K562 (cell line): ENCODE measurements around the gene HPD. TPM values are rescaled to one million over a fixed set of nuclear protein-coding genes. Genes with fewer than 3 reads are reported as not detected.

Experiments used
- CBX1 ChIP-seq: sonication (generic); IDR thresholded peaks from 2 replicates; pipeline ENCODE4 v1.6.1; 2016; ENCODE audit warnings: antibody characterized with exemption, low read depth, mild to moderate bottlenecking
- CEBPG ChIP-seq, 3 experiments: fragments of 200-800 bp in 1 of 3; sonication (Bioruptor generic) in 1 of 3; sonication (generic) in 1 of 3; formaldehyde crosslinking in 1 of 3; IDR thresholded peaks in 2 of 3; conservative IDR thresholded peaks in 1 of 3; 2 replicates each; pipeline versions ENCODE4 v1.6.1 to v1.8.0; 2016 to 2022; ENCODE audit warnings: missing compliant biosample characterization in 2 of 3, missing genetic modification characterization in 2 of 3, mild to moderate bottlenecking in 1 of 3, missing genetic modification reagents in 1 of 3
- DEAF1 ChIP-seq: fragments of 450-650 bp; formaldehyde crosslinking; IDR thresholded peaks from 2 replicates; pipeline ENCODE4 v1.4.0; 2020; ENCODE audit warnings: mild to moderate bottlenecking, moderate library complexity
- DNMT1 ChIP-seq: fragments of 450-650 bp; IDR thresholded peaks from 2 replicates; pipeline ENCODE4 v1.6.1; 2016; ENCODE audit warnings: antibody characterized with exemption, mild to moderate bottlenecking
- FOXJ2 ChIP-seq: fragments of 200-800 bp; sonication (Bioruptor generic); IDR thresholded peaks from 2 replicates; pipeline ENCODE4 v1.6.1; 2016; ENCODE audit warnings: missing genetic modification characterization, missing compliant biosample characterization
- NR3C1 ChIP-seq: sonication (generic); formaldehyde crosslinking; IDR thresholded peaks from 2 replicates; pipeline ENCODE4 v1.8.1; 2022; ENCODE audit warnings: missing genetic modification reagents
- PURB ChIP-seq: sonication (generic); formaldehyde crosslinking; IDR thresholded peaks from 2 replicates; pipeline ENCODE4 v1.9.0; 2021; ENCODE audit warnings: low read depth, mild to moderate bottlenecking, missing genetic modification reagents
- TCF7L2 ChIP-seq: fragments of 150-350 bp; IDR thresholded peaks from 2 replicates; pipeline ENCODE4 v1.6.1; 2016; ENCODE audit warnings: low read depth, mild to moderate bottlenecking, low read length, moderate library complexity
- UBTF ChIP-seq, 2 experiments: IDR thresholded peaks; 2 replicates each; pipeline ENCODE4 v1.6.1; 2012; ENCODE audit warnings: improper control_type of control experiment in 2 of 2, low read depth in 2 of 2, low read length in 2 of 2, borderline replicate concordance in 1 of 2
- ZNF583 ChIP-seq: fragments of 250-450 bp; sonication (Bioruptor Pico); IDR thresholded peaks from 2 replicates; pipeline ENCODE4 v1.4.0; 2020
- polyA plus RNA-seq, 8 experiments: library from polyadenylated mRNA; depleted of rRNA in 4 of 8; stranded (reverse) in 5 of 8; unstranded in 3 of 8; fragments of >200 nt; fragmentation: Nextera tagmentation in 2 of 8; fragmentation: Illumina TruSeq in 1 of 8; extraction: Ambion mirVana in 2 of 8; extraction: Trizol in 1 of 8; gene quantifications; 2 replicates each; pipeline versions ENCODE4 v1.2.1 to v1.2.3, GENCODE V29; 2011 to 2014; ENCODE audit warnings: inconsistent platforms in 1 of 8, missing spikeins in 1 of 8
- total RNA-seq, 7 experiments: library from RNA; depleted of rRNA in 6 of 7; stranded (reverse); fragments of >200 nt in 6 of 7; fragmentation: Illumina TruSeq in 2 of 7; extraction: Trizol in 2 of 7; gene quantifications; 2 replicates each; pipeline versions ENCODE4 v1.2.1 to v1.2.3, GENCODE V29; 2011 to 2021; ENCODE audit warnings: low replicate concordance in 1 of 7
- TF ChIP-seq, protein P1 (sequence below): sonication (generic); formaldehyde crosslinking; IDR thresholded peaks from 2 replicates; pipeline ENCODE4 v1.8.1; 2023; ENCODE audit warnings: mild to moderate bottlenecking, missing genetic modification reagents
- TF ChIP-seq, protein P2 (sequence below): fragments of 250-450 bp; sonication (Bioruptor Pico); IDR thresholded peaks from 2 replicates; pipeline ENCODE4 v1.4.0; 2020
- TF ChIP-seq, protein P3 (sequence below): sonication (generic); formaldehyde crosslinking; IDR thresholded peaks from 2 replicates; pipeline ENCODE4 v1.8.0; 2022; ENCODE audit warnings: mild to moderate bottlenecking, missing genetic modification reagents

Gene HPD
- total and polyA plus RNA-seq, 9 of the 15 experiments (the other 6 are each of a cell fraction or from before 2014, with no cell fraction given) = 0.06 to 0.29 (median 0.07) TPM; not detected in 4

DNA sequence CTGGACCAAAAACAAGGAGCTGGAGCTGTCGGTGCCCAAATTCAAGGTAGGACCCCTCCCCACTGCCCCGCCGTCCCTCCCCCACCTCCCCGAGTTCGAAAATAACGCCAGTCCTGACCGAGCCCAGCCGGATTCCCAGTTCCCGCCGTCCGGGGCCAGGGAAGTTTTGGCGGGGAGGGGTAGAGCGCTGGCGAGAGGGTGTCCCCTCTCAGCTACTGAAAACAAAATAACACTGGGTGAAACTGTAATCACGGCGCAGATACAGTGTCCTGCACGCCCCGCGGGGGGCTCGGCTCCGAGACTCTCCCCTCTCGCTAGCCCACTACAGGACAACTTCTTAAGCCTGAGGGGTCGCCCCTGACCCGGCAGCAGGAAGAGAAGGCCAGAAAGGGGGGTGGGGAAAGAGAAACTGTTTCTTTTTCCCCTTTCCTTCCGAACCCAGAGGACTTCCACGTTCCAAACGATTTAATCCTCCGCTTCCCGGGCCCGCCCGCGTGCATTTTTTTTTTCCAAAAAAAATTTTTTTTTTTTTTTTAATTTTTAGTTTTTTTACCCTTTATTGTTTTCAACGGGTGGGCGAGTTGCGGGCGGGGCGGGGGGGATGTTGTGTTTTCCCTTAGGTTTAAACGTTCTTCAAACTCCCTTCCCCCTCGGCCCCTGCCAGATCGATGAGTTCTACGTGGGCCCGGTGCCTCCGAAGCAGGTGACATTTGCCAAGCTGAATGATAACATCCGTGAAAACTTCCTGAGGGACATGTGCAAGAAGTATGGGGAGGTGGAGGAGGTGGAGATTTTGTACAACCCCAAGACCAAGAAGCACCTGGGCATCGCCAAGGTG is 53.3 kb downstream of the HPD start (continued):
- TF ChIP-seq, protein P1, sequence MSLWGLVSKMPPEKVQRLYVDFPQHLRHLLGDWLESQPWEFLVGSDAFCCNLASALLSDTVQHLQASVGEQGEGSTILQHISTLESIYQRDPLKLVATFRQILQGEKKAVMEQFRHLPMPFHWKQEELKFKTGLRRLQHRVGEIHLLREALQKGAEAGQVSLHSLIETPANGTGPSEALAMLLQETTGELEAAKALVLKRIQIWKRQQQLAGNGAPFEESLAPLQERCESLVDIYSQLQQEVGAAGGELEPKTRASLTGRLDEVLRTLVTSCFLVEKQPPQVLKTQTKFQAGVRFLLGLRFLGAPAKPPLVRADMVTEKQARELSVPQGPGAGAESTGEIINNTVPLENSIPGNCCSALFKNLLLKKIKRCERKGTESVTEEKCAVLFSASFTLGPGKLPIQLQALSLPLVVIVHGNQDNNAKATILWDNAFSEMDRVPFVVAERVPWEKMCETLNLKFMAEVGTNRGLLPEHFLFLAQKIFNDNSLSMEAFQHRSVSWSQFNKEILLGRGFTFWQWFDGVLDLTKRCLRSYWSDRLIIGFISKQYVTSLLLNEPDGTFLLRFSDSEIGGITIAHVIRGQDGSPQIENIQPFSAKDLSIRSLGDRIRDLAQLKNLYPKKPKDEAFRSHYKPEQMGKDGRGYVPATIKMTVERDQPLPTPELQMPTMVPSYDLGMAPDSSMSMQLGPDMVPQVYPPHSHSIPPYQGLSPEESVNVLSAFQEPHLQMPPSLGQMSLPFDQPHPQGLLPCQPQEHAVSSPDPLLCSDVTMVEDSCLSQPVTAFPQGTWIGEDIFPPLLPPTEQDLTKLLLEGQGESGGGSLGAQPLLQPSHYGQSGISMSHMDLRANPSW (CRISPR knock-in tag) = no peak
- TF ChIP-seq, protein P2, sequence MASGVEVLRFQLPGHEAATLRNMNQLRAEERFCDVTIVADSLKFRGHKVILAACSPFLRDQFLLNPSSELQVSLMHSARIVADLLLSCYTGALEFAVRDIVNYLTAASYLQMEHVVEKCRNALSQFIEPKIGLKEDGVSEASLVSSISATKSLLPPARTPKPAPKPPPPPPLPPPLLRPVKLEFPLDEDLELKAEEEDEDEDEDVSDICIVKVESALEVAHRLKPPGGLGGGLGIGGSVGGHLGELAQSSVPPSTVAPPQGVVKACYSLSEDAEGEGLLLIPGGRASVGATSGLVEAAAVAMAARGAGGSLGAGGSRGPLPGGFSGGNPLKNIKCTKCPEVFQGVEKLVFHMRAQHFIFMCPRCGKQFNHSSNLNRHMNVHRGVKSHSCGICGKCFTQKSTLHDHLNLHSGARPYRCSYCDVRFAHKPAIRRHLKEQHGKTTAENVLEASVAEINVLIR (CRISPR knock-in tag) = no peak
- TF ChIP-seq PURB = no peak
- no peak for TF ChIP-seq CEBPG (CRISPR knock-in tag; IDR thresholded peaks at IDR 0.05)
- TF ChIP-seq CEBPG (tag; conservative IDR thresholded peaks at IDR 0.05 in 1 of 2, IDR thresholded peaks at IDR 0.05 in 1 of 2) = no peak
- TF ChIP-seq FOXJ2 (tag) = no peak
- no peak for TF ChIP-seq DEAF1 (CRISPR knock-in tag)
- no peak for TF ChIP-seq ZNF583 (CRISPR knock-in tag)
- TF ChIP-seq NR3C1 = no peak
- no peak for TF ChIP-seq DNMT1
- TF ChIP-seq, protein P3, sequence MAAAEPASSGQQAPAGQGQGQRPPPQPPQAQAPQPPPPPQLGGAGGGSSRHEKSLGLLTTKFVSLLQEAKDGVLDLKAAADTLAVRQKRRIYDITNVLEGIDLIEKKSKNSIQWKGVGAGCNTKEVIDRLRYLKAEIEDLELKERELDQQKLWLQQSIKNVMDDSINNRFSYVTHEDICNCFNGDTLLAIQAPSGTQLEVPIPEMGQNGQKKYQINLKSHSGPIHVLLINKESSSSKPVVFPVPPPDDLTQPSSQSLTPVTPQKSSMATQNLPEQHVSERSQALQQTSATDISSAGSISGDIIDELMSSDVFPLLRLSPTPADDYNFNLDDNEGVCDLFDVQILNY (CRISPR knock-in tag) = no peak
- TF ChIP-seq TCF7L2 = no peak
- TF ChIP-seq UBTF (IDR thresholded peaks at IDR 0.05; ENCODE audit: borderline replicate concordance in 1 of 2, low read depth in 2 of 2, low read length in 2 of 2) = peak; percentile 39 to 45; a peak in 1 of 4 replicates
- TF ChIP-seq CBX1 = no peak
